ENCODE data around the gene SRGAP1. TPM values are rescaled to one million over a fixed set of nuclear protein-coding genes. Genes with fewer than 3 reads are reported as not detected.
A peak's percentile ranks its signal among the peaks of the same experiment; 100 is the strongest.

SRGAP1 gene
- total and polyA plus RNA-seq, 9 of the 15 experiments (the other 6 are each of a cell fraction or from before 2014, with no cell fraction given) = 0.01 to 0.13 (median 0.04) TPM; not detected in 3

- no peaks in the 10 kb centered on the region for H3K79me2 ChIP-seq (ENCODE audit: control insufficient read depth, insufficient read depth, low read length)
- FAIRE-seq (peak; percentile 37), DNase-seq (ENCODE audit: extremely low read depth in 1 of 4, low spot score in 3 of 4) (peak; percentile 84 to 87 (median 86)), ATAC-seq (peak; percentile 98)
- H4K20me1 ChIP-seq (replicated peaks; ENCODE audit: control insufficient read depth, insufficient read depth, low read length) = no peaks in the 10 kb centered on the region
- H3K4me3 ChIP-seq = peak overlapping the region; percentile 50
- H2AFZ ChIP-seq (ENCODE audit: low read depth, low read length) = peak overlapping the region; percentile 97
- H3K4me2 ChIP-seq (ENCODE audit: insufficient read depth, low read length) = peak overlapping the region; percentile 87
- ChIA-PET POLR2A (interaction anchor here (1.0 kb wide), 1 partner anchor 13 kb away, joined by 3 read pairs; no protein-coding TSS in a partner anchor), CTCF (ENCODE audit: low intra/inter-chr PET ratio) (interaction anchor here (2.3 kb wide), 1 partner anchor 412 kb away, joined by 15 read pairs; no protein-coding TSS in a partner anchor)
- in situ Hi-C loops (cut with MboI) = loop anchor here (25.0 kb wide), 1 partner anchor 543 kb away; the partner anchor contains the start of gene C12orf56
- no peak overlapping the region for H3K27ac ChIP-seq (ENCODE audit: extremely low read depth, low read depth, low read length)
- peaks cover 25% of the 10 kb centered on the region in 2 experiments; a peak in 4 of 5 replicates for H3K27me3 ChIP-seq (ENCODE audit: control insufficient read depth in 2 of 2, insufficient read depth in 2 of 2, low read length in 2 of 2)
- no peaks in the 10 kb centered on the region for H3K9me3 ChIP-seq (replicated peaks; ENCODE audit: control insufficient read depth, insufficient read depth, low read depth, low read length)
- BruUV-seq (replicated peaks) = no TSS peak
- intact Hi-C loops (cut with micrococcal nuclease) = loop anchor here (1.0 to 10.0 kb wide), 2 partner anchors 111 to 412 kb away; no protein-coding TSS in a partner anchor
- H3K36me3 ChIP-seq (ENCODE audit: control insufficient read depth, insufficient read depth, low read length) = no peaks in the 10 kb centered on the region
- H3K9me1 ChIP-seq (ENCODE audit: control insufficient read depth, insufficient read depth, low read length) = no peaks in the 10 kb centered on the region
- peaks cover 6 to 18% of the 10 kb centered on the region in 2 experiments; a peak in 4 of 5 replicates for H3K4me1 ChIP-seq (replicated peaks in 1 of 2; ENCODE audit: control insufficient read depth in 2 of 2, insufficient read depth in 2 of 2, low read length in 2 of 2)
- WGBS (ENCODE audit: insufficient coverage, low coverage, missing lambda C conversion rate) = under 1% methylated on average over 42 of the region's 80 CpGs
- peak overlapping the region in 1 of 2 experiments; percentile 88; a peak in 2 of 4 replicates for H3K9ac ChIP-seq (ENCODE audit: insufficient read depth in 1 of 2, low read depth in 2 of 2, low read length in 2 of 2)
- TF ChIP-seq ZNF24 (IDR thresholded peaks at IDR 0.05) (0 out of 2 replicates have a peak, but pooled peaks have one; percentile 28), MECOM (CRISPR knock-in tag; IDR thresholded peaks at IDR 0.05) (no peak), E4F1 (CRISPR knock-in tag; IDR thresholded peaks at IDR 0.05; ENCODE audit: borderline replicate concordance) (no peak), ARID2 (IDR thresholded peaks at IDR 0.05) (0 out of 2 replicates have a peak, but pooled peaks have one; percentile 43), TEAD2 (tag; IDR thresholded peaks at IDR 0.05) (no peak), KAT2B (IDR thresholded peaks at IDR 0.05; ENCODE audit: low read depth, low read length) (no peak), TCF15 (CRISPR knock-in tag; IDR thresholded peaks at IDR 0.05) (no peak), PKNOX1 (IDR thresholded peaks at IDR 0.05) (peak; percentile 88), L3MBTL2 (IDR thresholded peaks at IDR 0.05) (peak; percentile 84), NRF1 (conservative IDR thresholded peaks at IDR 0.05 in 1 of 2, IDR thresholded peaks at IDR 0.05 in 1 of 2) (peak; percentile 81 to 83), MCM7 (IDR thresholded peaks at IDR 0.05) (no peak), FOXM1 (IDR thresholded peaks at IDR 0.05; ENCODE audit: low read depth) (no peak), FOXM1 (CRISPR knock-in tag; IDR thresholded peaks at IDR 0.05; ENCODE audit: low read depth) (0 out of 2 replicates have a peak, but pooled peaks have one; percentile 19), MEIS2 (IDR thresholded peaks at IDR 0.05; ENCODE audit: partially characterized antibody) (peak; percentile 33), ZBTB7A (IDR thresholded peaks at IDR 0.05; ENCODE audit: borderline replicate concordance, control insufficient read depth, low read depth, low read length) (0 out of 2 replicates have a peak, but pooled peaks have one; percentile 21), NFYB (IDR thresholded peaks at IDR 0.05; ENCODE audit: extremely low read depth, insufficient read length) (peak; percentile 33), JUN (IDR thresholded peaks at IDR 0.05; ENCODE audit: borderline replicate concordance, low read depth, low read length) (0 out of 2 replicates have a peak, but pooled peaks have one; percentile 13), JUN (CRISPR knock-in tag; IDR thresholded peaks at IDR 0.05; ENCODE audit: borderline replicate concordance) (no peak), ATF7 (IDR thresholded peaks at IDR 0.05) (peak; percentile 54; the same call in 1 of the 2 replicates)
Observed at GRCh38 chr12:63843721-63844390, 644 bp upstream of the SRGAP1 start.

Measured in K562 (cell line).